ENCODE results near the gene ELP4. TPM values are rescaled to one million over a fixed set of nuclear protein-coding genes. Genes with fewer than 3 reads are reported as not detected.

ELP4 gene
- total RNA-seq, 1 experiment from 2014 or later = 17.2 TPM

GRCh38 chr11:31788085-31788484, 278.5 kb downstream of the ELP4 start:
- no peaks in the 10 kb centered on the region for H3K36me3 ChIP-seq (ENCODE audit: control insufficient read depth, insufficient read depth, low read length)
- no peak overlapping the region for H3K27ac ChIP-seq (ENCODE audit: low read length)
- ATAC-seq = no peak
- POLR2A ChIA-PET = no interaction called here
- H3K27me3 ChIP-seq (ENCODE audit: control insufficient read depth, insufficient read depth, low read length) = no peaks in the 10 kb centered on the region
- intact Hi-C loops (cut with micrococcal nuclease; ENCODE audit: unreplicated experiment) (no loop called here), in situ Hi-C loops (cut with HindIII; ENCODE audit: low pct_unique_long_range_greater_than_20kb, low sequenced_read_pairs) (no loop called here)
- H3K4me1 ChIP-seq (ENCODE audit: control insufficient read depth, insufficient read depth, low read length) = no peaks in the 10 kb centered on the region
- no TSS peak for BruUV-seq (replicated peaks)
- CTCF ChIA-PET = interaction anchor here (0.6 kb wide), 1 partner anchor 9 kb away, joined by 3 read pairs; no protein-coding TSS in a partner anchor
- DNase-seq (ENCODE audit: low read depth, low spot score) = no peak
- H3K9me3 ChIP-seq (ENCODE audit: control insufficient read depth, insufficient read depth, low read depth, low read length) = no peaks in the 10 kb centered on the region
- H3K4me3 ChIP-seq (ENCODE audit: low read depth in 2 of 2, low read length in 2 of 2) = no peak overlapping the region
- TF ChIP-seq TCF7L2 (IDR thresholded peaks at IDR 0.05; ENCODE audit: low read depth, low read length) (no peak), REST (IDR thresholded peaks at IDR 0.05; ENCODE audit: insufficient read depth in 1 of 2, low read depth in 2 of 2, low read length in 1 of 2) (no peak), CTCF (IDR thresholded peaks at IDR 0.05) (no peak), POLR2AphosphoS5 (IDR thresholded peaks at IDR 0.05; ENCODE audit: low read depth, low read length) (no peak), SIN3A (IDR thresholded peaks at IDR 0.05; ENCODE audit: borderline replicate concordance, insufficient read depth, low read depth, low read length) (no peak)

GRCh38 chr11:31790649-31791048, 281.1 kb downstream of the ELP4 start:
- ChIA-PET POLR2A (no interaction called here), CTCF (interaction anchor here (0.6 kb wide), 1 partner anchor 15 kb away, joined by 6 read pairs; no protein-coding TSS in a partner anchor)
- ATAC-seq = no peak

More at GRCh38 chr11:31790649-31791048, 281.1 kb downstream of the ELP4 start:
- Histone ChIP-seq H3K27ac (ENCODE audit: low read length) (no peak overlapping the region), H3K27me3 (ENCODE audit: control insufficient read depth, insufficient read depth, low read length) (no peaks in the 10 kb centered on the region), H3K9me3 (ENCODE audit: control insufficient read depth, insufficient read depth, low read depth, low read length) (no peaks in the 10 kb centered on the region), H3K36me3 (ENCODE audit: control insufficient read depth, insufficient read depth, low read length) (no peaks in the 10 kb centered on the region), H3K4me1 (ENCODE audit: control insufficient read depth, insufficient read depth, low read length) (no peaks in the 10 kb centered on the region), H3K4me3 (ENCODE audit: low read depth in 2 of 2, low read length in 2 of 2) (no peak overlapping the region)
- intact Hi-C loops (cut with micrococcal nuclease; ENCODE audit: unreplicated experiment) (no loop called here), in situ Hi-C loops (cut with HindIII; ENCODE audit: low pct_unique_long_range_greater_than_20kb, low sequenced_read_pairs) (no loop called here)
- no TSS peak for BruUV-seq (replicated peaks)
- TF ChIP-seq REST (IDR thresholded peaks at IDR 0.05; ENCODE audit: insufficient read depth in 1 of 2, low read depth in 2 of 2, low read length in 1 of 2) (no peak), SIN3A (IDR thresholded peaks at IDR 0.05; ENCODE audit: borderline replicate concordance, insufficient read depth, low read depth, low read length) (no peak), POLR2AphosphoS5 (IDR thresholded peaks at IDR 0.05; ENCODE audit: low read depth, low read length) (no peak), CTCF (IDR thresholded peaks at IDR 0.05) (no peak), TCF7L2 (IDR thresholded peaks at IDR 0.05; ENCODE audit: low read depth, low read length) (no peak)
- DNase-seq (ENCODE audit: low read depth, low spot score) = no peak
